Daoy (cell line): ENCODE data around the gene FGF1. TPM values are rescaled to one million over a fixed set of nuclear protein-coding genes. Genes with fewer than 3 reads are reported as not detected.

ENCODE experiments used
- DNase-seq: peaks from one replicate; pipeline ENCODE4 v3.0.0-alpha.2; 2015; ENCODE audit warnings: low read depth
- total RNA-seq: library from RNA; depleted of rRNA; stranded (reverse); fragments of >200 nt; shearing (Covaris generic); gene quantifications from 2 replicates; pipeline ENCODE4 v1.2.3, GENCODE V29; 2014

The FGF1 gene
- total RNA-seq, 1 experiment from 2014 or later = 0.63 TPM

GRCh38 chr5:142585451-142585850 lies 100.4 kb downstream of the FGF1 start:
- DNase-seq = no peak

GRCh38 chr5:142584891-142585290 lies 101.0 kb downstream of the FGF1 start:
- DNase-seq = no peak

- DNase-seq = no peak
These were observed 107.6 kb downstream of the FGF1 start for GRCh38 chr5:142578161-142578830.

DNA sequence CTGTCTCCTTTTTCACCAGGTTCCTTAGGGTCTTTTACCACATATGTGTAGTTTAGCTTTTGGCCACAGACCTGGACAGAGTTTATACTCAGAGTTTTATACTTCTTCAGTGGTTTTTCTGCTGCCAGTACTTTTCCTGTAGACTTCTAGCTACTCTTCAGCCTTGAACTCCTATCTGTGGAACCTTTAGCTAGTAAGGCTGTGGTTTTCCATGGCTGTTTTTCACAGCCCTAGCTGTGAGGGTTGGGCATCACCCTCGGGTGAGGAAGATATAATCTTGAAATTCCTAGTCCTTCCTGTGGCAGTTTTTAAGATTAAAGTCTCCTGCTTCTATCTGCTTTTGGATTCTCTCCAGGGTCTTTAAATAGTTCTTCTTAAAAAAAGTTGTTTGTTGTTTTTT lies 109.1 kb downstream of the FGF1 start:
- DNase-seq = no peak

GRCh38 chr5:142576303-142576702 lies 109.6 kb downstream of the FGF1 start:
- no peak for DNase-seq

DNA sequence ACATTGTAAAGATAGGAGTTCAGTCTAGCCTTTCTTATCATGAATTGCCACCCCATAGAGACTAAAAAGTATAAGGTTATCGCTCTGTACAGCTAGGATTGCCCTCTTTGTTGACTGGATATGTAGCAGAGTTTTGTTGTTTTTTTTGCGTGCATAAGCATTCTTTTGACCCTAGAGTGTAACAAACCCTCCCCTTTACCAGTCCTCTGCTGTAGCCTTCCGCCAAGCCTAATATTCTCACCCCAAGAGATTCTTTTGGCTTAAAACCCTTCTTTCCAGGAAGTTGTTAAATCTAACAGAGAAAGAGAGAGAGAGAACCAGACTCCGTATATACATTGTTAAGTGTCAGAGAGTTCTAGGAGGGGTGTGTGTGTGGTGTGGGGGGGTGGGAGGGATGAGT lies 113.9 kb downstream of the FGF1 start:
- DNase-seq = no peak

DNA sequence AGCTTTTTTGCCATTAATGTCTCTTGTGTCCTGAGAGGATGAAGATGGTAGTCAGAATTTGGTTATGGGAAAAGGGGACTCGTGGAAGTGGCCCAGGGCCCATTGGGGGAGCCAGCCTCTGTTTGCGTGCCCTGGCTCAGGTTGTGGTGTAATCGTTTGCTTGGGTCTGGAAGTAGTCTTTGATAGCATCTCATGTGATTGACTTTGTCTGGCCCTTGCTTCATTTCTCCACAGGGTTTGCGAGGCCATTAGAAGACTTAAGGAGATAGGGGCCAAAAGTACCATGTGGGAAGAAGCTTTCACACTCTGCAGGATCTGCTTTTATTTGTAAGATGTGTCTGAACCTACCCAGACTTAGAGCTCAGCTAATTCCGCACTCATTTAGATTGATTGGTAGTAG lies 114.5 kb downstream of the FGF1 start:
- no peak for DNase-seq

- no peak for DNase-seq
These were observed 116.0 kb downstream of the FGF1 start for GRCh38 chr5:142569905-142570304.

GRCh38 chr5:142568996-142569335 lies 116.9 kb downstream of the FGF1 start:
- DNase-seq = no peak

DNA sequence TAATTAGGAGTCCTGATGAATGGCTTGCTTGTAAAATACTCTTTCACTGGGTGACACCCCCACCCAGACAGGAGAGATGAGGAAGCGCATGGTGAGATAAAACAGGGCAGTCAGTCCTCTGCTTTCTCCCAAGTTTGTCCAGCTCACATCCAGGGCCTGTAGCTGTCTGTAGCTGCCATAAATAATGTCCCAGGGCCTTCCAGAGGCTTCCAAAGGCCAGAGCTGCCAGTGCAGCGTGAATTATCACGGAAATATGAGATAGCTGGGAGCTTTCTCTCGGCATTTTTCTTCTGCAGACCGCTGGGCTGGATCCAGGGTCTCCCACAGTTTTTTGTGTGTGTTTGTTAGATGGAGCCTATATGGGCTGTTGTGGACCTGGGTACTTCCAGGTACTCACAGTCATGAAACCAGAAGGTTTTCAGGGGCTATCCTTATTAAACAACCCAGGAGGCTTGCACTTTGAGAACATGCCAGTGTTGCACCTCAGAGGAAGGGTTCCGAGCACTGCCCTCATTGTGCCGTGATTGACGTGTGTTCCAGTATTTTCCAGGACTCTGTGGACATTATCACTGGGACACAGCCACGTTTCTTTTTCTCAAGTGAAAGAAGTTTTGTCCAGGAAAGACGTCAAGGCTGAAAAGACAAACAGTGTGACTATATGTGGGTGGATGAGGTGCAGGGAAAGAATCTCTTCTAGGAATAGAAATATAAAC lies 117.5 kb downstream of the FGF1 start:
- no peak for DNase-seq

GRCh38 chr5:142561486-142562097 lies 124.3 kb downstream of the FGF1 start:
- DNase-seq = peak; percentile 34

GRCh38 chr5:142561029-142561428 lies 124.9 kb downstream of the FGF1 start:
- no peak for DNase-seq

DNA sequence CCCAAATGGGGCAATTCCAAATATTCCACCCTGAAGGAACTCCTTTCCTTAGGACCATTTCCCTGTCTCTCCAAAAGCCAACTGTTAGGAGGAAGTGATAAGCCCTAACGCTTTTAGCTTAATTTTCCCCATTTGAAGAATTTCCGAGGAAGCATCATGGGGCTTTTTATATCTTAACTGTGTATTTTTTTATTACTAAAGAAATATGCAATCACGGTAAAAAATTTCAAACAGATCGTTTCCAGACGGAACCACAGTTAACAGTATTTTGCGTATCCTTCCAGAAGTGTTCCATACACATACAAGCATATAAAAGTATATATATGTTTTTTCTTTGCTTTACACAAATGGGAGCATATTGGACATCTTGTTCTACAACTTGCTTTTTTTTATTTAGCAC lies 133.8 kb downstream of the FGF1 start:
- DNase-seq = no peak

DNA sequence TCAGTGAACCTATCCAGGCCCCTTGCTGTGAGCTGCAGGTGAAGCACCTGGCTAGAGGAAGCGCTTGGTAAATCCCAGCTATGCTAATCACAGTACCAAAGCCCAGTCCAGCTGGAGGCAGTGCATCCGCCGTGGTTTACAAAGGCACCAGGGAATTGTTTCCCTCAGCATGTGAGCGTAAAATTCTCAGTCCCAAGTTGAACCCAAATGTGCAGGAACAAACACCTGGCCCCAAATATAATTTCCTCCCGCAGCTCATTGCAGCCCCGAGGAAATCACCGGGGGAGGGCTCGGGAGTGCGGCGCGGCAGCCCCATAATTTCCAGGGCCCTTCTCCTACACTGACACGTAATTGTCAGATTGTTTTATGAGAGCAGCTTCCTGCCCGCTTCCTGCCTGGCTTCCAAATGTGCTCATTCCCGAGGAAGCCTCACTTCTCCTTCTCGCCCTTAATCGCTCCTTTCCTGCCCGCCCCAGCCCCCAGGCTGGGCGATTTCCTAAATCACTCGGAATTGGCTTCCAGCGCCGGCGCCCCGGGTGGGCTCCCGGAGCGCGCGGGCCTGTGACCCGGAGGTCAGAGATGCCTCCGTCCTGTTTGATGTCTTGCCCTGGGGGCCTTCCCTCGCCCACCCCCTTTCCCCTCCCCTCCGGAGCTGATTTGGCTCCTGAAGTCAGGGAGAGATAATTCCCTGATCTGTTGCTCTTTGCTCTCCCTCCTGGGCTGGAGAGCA lies 134.4 kb downstream of the FGF1 start:
- DNase-seq = peak; percentile 48

DNA sequence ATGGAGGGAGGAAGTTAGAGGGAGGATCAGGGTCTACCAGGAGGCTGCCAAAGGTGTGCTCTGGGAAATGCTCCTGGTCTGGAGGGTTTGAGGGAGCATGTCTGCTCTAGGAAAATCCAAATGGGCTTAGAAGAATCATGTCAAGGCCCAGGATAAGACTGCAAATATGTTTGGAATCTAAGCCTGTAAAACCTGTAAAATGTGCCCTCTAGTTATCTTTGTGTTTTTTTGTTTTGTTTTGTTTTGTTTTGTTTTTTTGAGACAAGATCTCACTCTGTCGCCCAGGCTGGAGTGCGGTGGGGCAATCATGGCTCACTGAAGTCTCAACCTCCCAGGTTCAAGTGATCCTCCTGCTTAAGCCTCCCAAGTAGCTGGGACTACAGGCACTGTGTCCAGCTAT lies 135.4 kb downstream of the FGF1 start:
- DNase-seq = no peak

GRCh38 chr5:142549834-142550233 lies 136.1 kb downstream of the FGF1 start:
- DNase-seq = no peak

DNA sequence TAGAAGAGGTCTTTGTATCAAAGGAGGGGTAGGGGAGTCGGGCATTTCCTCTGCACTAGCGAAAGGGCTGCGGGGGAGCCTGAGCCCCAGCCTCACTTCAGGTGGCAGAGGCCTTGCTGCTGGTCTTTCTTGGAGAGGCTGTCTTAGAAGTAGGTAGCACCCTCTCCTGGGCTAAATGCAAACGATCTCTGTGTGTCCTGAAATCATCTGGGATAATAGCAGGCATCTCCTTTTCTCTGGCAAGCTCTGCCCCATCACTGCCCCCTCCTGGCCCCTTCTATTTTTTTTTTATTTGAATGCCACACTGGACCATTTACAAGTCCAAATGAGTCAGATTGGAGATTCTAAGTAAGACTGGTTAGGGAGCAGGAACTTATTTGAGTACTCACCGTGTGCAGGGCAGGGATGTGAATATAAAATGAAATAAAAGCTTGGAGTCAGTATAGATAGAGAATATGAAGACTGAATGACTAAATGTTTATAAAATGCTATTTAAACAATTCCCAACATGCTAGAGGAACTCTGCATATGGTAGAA lies 137.1 kb downstream of the FGF1 start:
- DNase-seq = peak; percentile 89

DNA sequence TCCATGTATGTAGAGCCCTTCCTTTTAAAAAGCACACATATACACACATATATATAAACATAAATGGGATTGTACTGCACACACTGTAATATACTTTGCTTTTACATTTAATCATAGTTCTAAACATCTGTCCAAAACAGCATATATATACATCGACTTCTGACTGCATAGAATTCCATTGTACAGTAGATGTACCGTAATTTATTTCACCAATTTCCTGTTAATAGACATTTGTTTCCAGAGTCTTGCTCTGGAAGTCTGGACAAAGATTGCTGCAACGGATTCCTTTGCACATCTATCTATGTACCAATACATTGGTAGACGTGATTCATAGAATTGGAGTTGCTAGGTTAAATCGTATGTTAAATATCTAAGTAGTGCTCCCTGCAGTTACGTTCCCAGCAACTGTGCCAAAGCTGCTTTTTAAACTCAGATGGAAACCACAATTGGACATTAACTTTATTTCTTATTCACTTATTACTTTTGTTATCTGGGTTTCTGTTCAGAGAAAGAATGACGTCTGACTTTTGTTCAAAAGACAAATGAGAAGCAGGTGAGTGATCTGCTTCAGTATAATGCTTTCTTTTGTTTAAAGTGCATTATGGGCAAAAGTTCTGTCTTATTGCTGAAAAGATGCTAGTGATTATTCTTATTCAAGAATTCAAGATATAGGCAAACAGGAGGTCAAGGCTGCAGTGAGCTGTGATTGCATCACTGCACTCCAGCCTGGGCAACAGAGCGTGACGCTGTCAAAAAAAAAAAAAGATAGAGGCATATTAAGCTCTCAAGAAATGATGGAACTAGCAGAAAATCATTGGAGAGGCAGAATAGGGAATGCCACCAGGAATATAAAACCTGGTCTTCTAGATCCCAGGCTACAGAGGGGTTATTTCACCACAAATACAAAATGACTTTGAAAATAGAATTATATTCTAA lies 138.2 kb downstream of the FGF1 start:
- DNase-seq = no peak

DNA sequence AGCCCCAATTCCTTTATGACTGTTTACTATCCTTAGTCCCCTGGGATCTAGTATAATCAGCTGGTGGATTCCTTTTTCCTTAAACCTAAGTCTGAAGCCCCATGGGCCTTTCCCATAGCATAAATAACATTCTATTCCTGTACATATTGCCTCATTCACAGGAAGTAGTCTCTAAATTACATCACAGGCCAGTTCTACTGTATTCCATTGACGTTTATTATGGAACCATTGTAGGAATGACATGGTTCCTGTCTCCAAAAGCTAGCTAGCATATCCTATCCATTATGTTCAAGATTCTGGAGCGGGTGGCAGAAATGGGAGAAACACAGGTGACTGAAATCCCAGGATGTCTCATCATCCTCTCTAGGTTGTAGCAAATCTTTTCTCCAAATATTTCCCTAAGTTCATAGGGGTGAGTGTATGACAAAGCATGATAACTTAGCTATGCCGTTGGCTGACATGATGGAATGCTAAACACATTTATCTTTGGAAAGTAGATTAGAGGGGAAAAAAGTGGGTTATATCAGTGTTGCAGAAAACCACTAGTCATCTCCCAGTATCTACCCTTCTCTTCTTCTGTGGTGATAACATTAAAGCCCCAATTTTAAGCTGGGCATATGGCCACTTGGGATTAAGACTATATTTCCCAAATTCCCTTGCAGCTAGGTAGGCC lies 140.1 kb downstream of the FGF1 start:
- no peak for DNase-seq

DNA sequence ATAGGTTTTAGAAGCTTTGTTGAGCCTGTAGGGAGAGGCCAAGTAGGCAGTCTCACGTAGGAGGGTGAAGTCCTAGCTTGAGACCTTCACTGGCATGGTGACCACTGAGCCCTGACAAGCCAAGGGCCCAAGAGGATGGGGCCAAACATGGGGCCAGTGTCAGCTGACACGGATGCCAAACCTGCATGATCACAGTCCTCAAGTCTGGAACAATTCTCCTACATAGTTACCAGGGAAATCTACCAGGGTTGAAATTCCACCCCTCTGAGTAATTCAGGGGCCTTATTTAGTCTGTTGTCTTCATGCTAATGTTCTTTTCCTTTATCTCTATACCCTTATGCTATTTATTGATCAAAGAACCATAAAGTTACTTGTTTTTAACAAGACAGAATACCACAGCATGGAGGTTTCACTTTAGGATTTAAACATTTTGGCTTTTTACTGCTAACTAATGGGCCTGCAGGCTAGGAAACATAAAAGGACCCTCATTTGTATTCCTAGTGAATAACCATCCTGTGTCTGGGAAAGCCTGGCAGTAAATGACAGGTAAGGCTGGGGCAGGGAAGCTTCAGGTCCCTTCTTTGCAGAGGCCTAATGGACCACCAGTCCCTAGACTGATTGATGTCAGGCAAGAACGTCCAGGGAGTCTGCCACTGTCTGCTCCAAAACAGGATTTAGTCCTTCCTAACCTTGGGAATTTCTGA lies 140.8 kb downstream of the FGF1 start:
- DNase-seq = no peak
